Memory B cell (primary cell): Measurements from ENCODE around the gene DEAF1.
"Not testable (repeated sequence)": the region's sequence is repeated elsewhere in the genome, so short reads cannot be mapped to it uniquely, and the experiment has no call there.

Source experiments
- ATAC-seq: fragments of 150-1000 bp; cut with Tn5 transposase; 2 replicates; pipeline ENCODE4 v1.10.0; 2021; ENCODE audit warnings: low read depth, mild to moderate bottlenecking, moderate library complexity
- DNase-seq, 2 donors: peaks; one replicate each; pipeline ENCODE4 v3.0.0; 2022; ENCODE audit warnings: low spot score in 2 of 2
- H3K27ac Mint-ChIP-seq: one replicate; pipeline ENCODE4 v1.8.0; 2022; ENCODE audit warnings: mild to moderate bottlenecking, moderate library complexity, mixed read lengths
- H3K27me3 Mint-ChIP-seq: one replicate; pipeline ENCODE4 v1.8.0; 2022; ENCODE audit warnings: mixed read lengths
- H3K36me3 Mint-ChIP-seq: one replicate; pipeline ENCODE4 v1.8.0; 2022; ENCODE audit warnings: mild to moderate bottlenecking, mixed read lengths
- H3K4me1 Mint-ChIP-seq: one replicate; pipeline ENCODE4 v1.8.0; 2022; ENCODE audit warnings: mixed read lengths
- H3K4me3 Mint-ChIP-seq: one replicate; pipeline ENCODE4 v1.8.0; 2022; ENCODE audit warnings: mild to moderate bottlenecking, moderate library complexity, mixed read lengths
- H3K9me3 Mint-ChIP-seq: one replicate; pipeline ENCODE4 v1.8.0; 2022; ENCODE audit warnings: mixed read lengths

Gene DEAF1

GRCh38 chr11:690244-690643 lies 4.8 kb downstream of the DEAF1 start:
- H3K36me3 Mint-ChIP-seq, H3K27me3 Mint-ChIP-seq, ATAC-seq, DNase-seq, H3K9me3 Mint-ChIP-seq, H3K27ac Mint-ChIP-seq, H3K4me3 Mint-ChIP-seq: not testable (repeated sequence)
- H3K4me1 Mint-ChIP-seq: peaks cover 20% of the 10 kb centered on the region

GRCh38 chr11:689625-690024 lies 5.4 kb downstream of the DEAF1 start:
- H3K27ac Mint-ChIP-seq: no peak overlapping the region
- H3K4me1 Mint-ChIP-seq: peaks cover 20% of the 10 kb centered on the region
- H3K27me3 Mint-ChIP-seq: no peaks in the 10 kb centered on the region
- ATAC-seq (no peak), DNase-seq (no peak)
- no peak overlapping the region for H3K4me3 Mint-ChIP-seq
- peaks cover 11% of the 10 kb centered on the region for H3K36me3 Mint-ChIP-seq
- no peaks in the 10 kb centered on the region for H3K9me3 Mint-ChIP-seq

DNA sequence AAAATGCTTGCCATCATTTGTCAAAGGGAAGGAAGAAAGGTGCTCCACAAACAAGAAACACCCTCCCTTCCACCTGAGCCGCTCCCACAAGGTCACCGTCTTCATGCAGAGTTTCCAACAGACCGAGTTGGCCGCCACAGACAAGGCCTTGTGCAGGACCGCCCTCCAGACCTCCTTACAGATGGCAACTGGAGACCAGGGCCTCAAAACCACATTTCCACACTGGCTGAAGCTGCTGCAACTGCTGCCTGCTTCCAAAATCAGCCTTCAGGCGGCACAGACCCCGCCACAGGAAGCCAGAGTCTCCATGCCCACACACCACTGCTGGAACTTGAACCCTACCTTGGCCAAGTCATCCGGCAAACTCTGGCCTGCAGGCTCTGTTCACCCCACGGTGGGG lies 6.3 kb downstream of the DEAF1 start:
- Mint-ChIP-seq H3K4me3 (no peak overlapping the region), H3K27ac (no peak overlapping the region), H3K27me3 (no peaks in the 10 kb centered on the region), H3K9me3 (no peaks in the 10 kb centered on the region), H3K36me3 (peaks cover 18% of the 10 kb centered on the region), H3K4me1 (peaks cover 13% of the 10 kb centered on the region)
- no peak for DNase-seq
- no peak for ATAC-seq

GRCh38 chr11:687751-688150 lies 7.3 kb downstream of the DEAF1 start:
- Mint-ChIP-seq H3K4me3 (no peak overlapping the region), H3K36me3 (peaks cover 26% of the 10 kb centered on the region), H3K9me3 (no peaks in the 10 kb centered on the region), H3K4me1 (peaks cover 6% of the 10 kb centered on the region), H3K27me3 (no peaks in the 10 kb centered on the region), H3K27ac (no peak overlapping the region)
- no peak for DNase-seq
- no peak for ATAC-seq

DNA sequence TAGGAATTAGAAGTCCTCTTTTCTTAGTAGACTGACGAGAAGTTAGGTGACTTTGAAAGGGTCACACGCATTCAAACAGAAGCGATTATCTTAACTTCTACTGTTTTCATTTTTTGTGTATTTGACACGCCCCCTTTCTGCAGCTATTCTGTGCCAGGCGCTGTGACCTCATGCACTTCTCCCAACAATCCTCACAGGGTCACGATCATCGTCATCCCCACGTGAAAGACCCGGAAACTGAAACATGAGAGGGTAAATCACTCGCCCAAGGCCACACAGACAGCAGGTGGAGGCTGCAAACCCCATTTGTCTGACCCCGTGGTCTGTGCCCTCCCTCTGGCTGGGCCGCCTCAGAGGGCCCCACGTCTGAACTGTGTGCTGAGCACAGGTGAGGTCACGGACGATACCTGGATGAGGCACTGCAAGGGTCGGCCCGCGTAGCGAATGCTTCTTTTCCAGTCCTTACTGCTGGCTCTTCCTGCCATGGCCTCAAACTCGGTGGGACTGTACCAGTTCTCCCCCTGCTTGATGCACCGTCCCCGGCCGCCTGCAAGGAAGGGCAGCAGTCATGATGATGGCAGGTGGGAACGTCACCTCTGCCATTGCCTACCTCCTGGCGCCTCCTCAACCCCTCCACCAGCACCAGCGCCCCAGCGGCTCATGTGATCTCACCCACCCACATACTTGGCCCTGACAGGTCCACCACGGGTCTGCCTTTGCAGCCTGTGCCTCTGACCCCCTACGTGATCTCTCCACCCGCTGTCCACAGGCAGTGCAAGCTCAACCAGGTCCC lies 8.4 kb downstream of the DEAF1 start:
- no peak overlapping the region for H3K4me3 Mint-ChIP-seq
- H3K36me3 Mint-ChIP-seq: peaks cover 32% of the 10 kb centered on the region
- DNase-seq (no peak), ATAC-seq (no peak)
- H3K4me1 Mint-ChIP-seq: no peaks in the 10 kb centered on the region
- no peaks in the 10 kb centered on the region for H3K27me3 Mint-ChIP-seq
- no peaks in the 10 kb centered on the region for H3K9me3 Mint-ChIP-seq
- H3K27ac Mint-ChIP-seq: no peak overlapping the region

DNA sequence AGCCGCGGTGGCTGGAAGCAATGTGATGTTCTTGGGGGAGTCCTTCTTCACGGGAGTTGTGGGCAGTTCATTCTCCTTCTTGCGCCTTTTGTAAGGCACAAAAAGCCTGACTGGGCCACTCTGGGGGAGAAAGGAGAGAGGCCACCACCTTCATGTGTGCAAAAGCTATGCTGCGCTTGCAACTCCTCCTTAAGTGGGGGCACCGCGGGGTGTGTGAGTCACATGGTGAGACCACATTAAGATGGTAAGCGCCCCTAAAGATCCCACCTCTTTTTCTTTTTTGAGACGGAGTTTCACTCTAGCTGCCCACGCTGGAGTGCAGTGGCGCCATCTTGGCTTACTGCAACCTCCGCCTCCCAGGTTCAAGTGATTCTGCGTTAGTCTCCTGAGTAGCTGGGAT lies 14.1 kb downstream of the DEAF1 start:
- H3K27ac Mint-ChIP-seq: no peak overlapping the region
- H3K4me1 Mint-ChIP-seq: no peaks in the 10 kb centered on the region
- H3K36me3 Mint-ChIP-seq: peaks cover 37% of the 10 kb centered on the region
- H3K27me3 Mint-ChIP-seq: no peaks in the 10 kb centered on the region
- no peaks in the 10 kb centered on the region for H3K9me3 Mint-ChIP-seq
- DNase-seq: no peak
- ATAC-seq: no peak
- H3K4me3 Mint-ChIP-seq: no peak overlapping the region

GRCh38 chr11:680476-680875 lies 14.5 kb downstream of the DEAF1 start:
- Mint-ChIP-seq H3K4me3 (no peak overlapping the region), H3K9me3 (no peaks in the 10 kb centered on the region), H3K4me1 (no peaks in the 10 kb centered on the region), H3K27me3 (no peaks in the 10 kb centered on the region), H3K27ac (no peak overlapping the region), H3K36me3 (peaks cover 37% of the 10 kb centered on the region)
- no peak for ATAC-seq
- no peak for DNase-seq

DNA sequence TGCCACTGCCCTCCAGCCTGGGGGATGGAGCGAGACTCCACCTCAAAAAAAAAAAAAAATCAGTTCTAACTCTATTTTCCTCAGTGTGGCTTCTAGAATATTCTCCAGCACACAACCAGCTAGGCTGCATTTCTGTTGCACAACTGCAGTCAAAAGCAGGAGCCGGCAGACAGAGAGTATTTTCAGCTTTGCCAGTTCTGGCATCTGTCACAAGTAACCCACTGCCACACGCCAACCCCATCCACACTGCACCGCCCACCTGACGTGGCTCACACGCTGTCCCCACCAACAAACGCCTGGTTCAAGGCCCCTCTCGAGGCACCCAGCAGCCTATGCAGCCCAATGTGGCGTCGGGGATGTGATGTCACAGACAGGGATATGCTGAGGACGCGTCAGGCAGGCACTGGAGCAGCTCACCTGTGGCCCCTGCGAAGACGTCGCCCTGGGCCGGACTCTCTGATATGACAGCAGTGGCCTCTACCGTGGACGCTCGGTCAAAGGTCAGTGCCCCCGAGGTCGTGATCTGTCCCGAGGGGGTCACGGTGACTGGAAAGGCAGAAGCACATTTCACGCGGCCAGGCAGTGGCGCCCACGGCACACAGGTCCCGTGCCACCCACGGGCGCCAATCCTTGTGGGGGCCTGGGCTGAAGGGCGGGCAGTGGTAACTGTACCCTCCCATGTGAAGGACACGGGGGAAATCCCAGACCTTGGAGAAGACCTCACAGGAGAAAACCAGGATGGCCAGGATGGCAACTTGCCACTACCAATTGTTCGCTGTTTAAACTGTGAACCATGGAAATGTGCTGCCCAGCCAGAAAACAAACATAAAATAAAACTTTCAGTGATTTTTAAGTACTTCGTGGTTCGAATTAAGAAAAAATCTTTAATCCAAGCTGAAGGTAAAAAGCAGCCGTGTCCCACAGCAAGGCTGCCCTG lies 15.5 kb downstream of the DEAF1 start:
- H3K4me1 Mint-ChIP-seq: no peaks in the 10 kb centered on the region
- no peak overlapping the region for H3K4me3 Mint-ChIP-seq
- no peak for DNase-seq
- no peaks in the 10 kb centered on the region for H3K9me3 Mint-ChIP-seq
- H3K36me3 Mint-ChIP-seq: peaks cover 34% of the 10 kb centered on the region
- no peak overlapping the region for H3K27ac Mint-ChIP-seq
- no peak for ATAC-seq
- H3K27me3 Mint-ChIP-seq: no peaks in the 10 kb centered on the region

DNA sequence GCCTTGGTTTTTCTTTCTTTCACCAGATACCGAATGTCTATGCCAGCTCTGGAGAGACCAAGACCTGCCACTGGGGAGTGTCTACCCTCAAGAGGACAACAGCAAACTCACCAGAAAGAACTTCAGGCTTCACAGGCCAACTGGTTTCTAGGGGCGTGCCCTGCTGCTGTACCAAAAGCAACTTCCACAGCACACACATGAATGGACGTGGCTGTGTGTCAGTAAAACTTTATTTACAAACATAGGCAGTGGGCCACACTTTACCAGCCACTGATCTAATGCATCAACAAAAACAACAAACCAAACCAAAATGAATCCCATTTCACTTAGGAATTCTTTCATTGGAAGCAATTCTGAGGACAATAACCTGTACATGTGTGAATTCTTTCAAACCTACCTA lies 16.7 kb downstream of the DEAF1 start:
- peaks cover 31% of the 10 kb centered on the region for H3K36me3 Mint-ChIP-seq
- DNase-seq (no peak), ATAC-seq (no peak)
- no peaks in the 10 kb centered on the region for H3K27me3 Mint-ChIP-seq
- H3K4me1 Mint-ChIP-seq: no peaks in the 10 kb centered on the region
- no peaks in the 10 kb centered on the region for H3K9me3 Mint-ChIP-seq
- no peak overlapping the region for H3K4me3 Mint-ChIP-seq
- H3K27ac Mint-ChIP-seq: no peak overlapping the region

DNA sequence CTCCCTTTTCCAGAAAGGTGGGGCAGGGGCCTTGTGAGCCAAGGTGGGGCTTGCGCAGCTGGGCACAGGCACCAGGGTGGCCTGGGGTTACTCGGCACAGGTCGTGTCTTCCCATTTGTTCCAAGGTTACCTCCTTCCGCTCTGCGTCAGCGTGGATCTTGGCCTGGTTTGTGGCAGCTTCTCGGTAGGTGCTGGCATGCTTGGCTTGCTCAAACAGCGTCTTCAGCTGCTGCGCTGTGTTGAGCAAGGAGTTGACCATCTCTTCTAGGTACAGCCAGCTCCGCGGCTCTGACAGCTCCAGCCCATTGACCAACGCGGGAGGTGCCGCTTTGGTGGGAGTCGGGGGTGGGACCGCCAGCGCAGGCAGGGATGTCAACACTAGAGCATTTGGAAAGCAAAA lies 20.6 kb downstream of the DEAF1 start:
- H3K9me3 Mint-ChIP-seq: no peaks in the 10 kb centered on the region
- ATAC-seq (no peak), DNase-seq (no peak)
- H3K36me3 Mint-ChIP-seq: peaks cover 17% of the 10 kb centered on the region
- no peak overlapping the region for H3K4me3 Mint-ChIP-seq
- no peaks in the 10 kb centered on the region for H3K27me3 Mint-ChIP-seq
- no peak overlapping the region for H3K27ac Mint-ChIP-seq
- H3K4me1 Mint-ChIP-seq: peaks cover 2% of the 10 kb centered on the region

DNA sequence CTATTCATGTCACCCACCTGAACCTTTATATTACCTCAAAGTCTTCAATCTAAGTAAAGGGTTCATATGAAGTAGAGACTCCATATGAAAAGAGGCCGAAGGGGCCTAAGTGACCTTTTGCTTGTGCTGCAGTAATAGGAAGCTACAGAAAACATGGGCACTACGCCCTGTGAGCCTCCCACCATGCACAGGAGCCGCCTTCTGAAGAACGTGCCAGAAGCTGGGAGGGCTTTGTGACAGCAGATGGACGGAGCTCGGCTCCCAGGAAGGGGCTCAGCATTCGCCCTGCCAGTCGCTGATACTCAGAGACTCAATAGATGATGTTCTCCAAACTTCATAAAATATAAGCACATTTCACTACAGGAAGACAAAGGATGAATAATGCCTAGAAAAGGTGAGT lies 21.2 kb downstream of the DEAF1 start:
- no peak for ATAC-seq
- Mint-ChIP-seq H3K4me1 (peaks cover 2% of the 10 kb centered on the region), H3K27me3 (no peaks in the 10 kb centered on the region), H3K27ac (no peak overlapping the region), H3K4me3 (no peak overlapping the region), H3K9me3 (no peaks in the 10 kb centered on the region), H3K36me3 (peaks cover 16% of the 10 kb centered on the region)
- no peak for DNase-seq

GRCh38 chr11:665704-666281 lies 29.2 kb downstream of the DEAF1 start:
- Mint-ChIP-seq H3K27me3 (no peaks in the 10 kb centered on the region), H3K9me3 (no peaks in the 10 kb centered on the region), H3K27ac (no peak overlapping the region), H3K4me1 (peaks cover 4% of the 10 kb centered on the region), H3K36me3 (no peaks in the 10 kb centered on the region), H3K4me3 (no peak overlapping the region)
- no peak for ATAC-seq
- DNase-seq: no peak

DNA sequence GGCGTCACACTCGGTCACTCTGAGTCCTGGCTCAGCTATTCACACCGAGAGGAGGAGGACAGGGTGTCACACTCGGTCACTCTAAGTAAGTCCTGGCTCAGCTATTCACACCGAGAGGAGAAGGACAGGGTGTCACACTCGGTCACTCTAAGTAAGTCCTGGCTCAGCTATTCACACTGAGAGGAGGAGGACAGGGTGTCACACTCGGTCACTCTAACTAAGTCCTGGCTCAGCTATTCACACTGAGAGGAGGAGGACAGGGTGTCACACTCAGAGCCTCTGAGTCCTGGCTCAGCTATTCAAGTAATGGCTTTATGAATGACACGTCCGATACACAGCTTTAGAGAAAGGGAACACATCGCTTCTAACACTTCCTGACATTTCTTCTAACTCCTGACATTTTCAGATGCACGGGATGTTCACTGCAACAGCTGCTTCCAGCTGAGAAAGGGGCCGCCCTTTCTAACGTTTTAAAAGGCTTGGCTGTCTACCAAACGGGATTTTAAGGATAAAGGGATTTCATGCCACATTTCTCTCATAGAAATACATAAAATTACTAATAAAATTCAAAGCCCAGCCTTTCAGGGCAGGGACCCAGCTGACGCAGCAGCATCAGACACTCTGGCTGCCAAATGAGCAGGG lies 29.8 kb downstream of the DEAF1 start:
- no peaks in the 10 kb centered on the region for H3K36me3 Mint-ChIP-seq
- no peaks in the 10 kb centered on the region for H3K27me3 Mint-ChIP-seq
- H3K9me3 Mint-ChIP-seq: no peaks in the 10 kb centered on the region
- no peak overlapping the region for H3K27ac Mint-ChIP-seq
- no peak overlapping the region for H3K4me3 Mint-ChIP-seq
- DNase-seq (no peak), ATAC-seq (no peak)
- peaks cover 4% of the 10 kb centered on the region for H3K4me1 Mint-ChIP-seq
